GM04504 (cell line): ENCODE measurements around the gene SLC16A4.

ENCODE experiments used
- DNase-seq: peaks from one replicate; pipeline ENCODE4 v3.0.0-alpha.2; 2012; ENCODE audit warnings: low read depth

SLC16A4 gene

DNA sequence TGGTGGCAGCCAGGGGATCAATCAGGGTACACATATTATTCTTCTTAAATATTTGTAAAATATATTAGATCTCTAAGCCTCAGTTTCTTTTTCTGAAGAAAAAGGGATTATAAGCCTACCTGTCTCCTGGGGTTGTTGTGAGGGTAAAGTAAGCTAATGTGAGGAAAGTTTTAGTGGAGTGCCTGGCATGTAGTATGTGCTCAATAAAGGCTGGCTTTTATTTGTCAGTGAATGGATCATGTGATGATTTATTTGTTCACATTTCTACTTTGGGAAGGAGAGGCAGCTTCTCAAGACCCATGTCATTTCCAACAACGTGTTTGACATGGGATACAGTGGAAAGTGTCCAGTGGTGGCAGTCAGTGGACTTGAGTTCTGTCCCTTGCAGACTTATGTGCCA, 64.0 kb downstream of the SLC16A4 start:
- no peak for DNase-seq

DNA sequence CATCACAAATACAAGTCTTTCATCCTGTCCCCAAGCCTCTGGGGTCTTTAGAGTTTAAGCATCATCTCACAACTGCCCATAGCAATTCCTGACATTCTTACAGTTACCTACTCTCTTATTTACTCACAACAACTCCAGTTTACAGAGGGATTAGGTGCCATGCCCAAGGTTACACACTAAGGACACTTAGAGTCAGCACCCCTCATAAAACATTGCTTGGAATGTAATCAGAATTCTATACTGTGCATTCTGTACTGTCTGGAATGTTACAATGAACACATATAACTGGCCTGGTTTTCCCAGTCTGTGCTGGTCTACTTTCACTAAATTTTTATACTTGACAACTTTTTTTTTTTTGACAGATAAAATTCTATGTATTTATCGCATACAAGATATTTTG, 66.2 kb downstream of the SLC16A4 start:
- DNase-seq, result no peak

DNA sequence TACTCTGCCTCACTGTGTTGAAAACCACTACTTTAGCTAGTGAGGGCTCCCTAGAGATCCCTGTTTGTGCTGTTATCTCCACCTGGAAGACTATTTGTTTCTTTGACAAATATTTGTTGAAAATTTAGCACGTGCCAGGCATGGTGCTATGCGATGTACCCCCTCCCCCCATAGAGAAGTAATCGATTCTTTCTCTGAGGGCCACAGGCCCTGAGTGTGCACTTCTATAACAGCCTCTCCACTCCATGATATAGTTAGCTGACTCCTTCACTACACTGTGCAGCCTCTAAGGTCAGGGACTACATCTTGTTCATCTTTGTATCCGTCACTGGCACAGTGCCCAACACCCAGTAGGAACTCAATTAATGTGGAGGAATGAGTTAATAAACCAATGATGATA, 69.0 kb downstream of the SLC16A4 start:
- no peak for DNase-seq

DNA sequence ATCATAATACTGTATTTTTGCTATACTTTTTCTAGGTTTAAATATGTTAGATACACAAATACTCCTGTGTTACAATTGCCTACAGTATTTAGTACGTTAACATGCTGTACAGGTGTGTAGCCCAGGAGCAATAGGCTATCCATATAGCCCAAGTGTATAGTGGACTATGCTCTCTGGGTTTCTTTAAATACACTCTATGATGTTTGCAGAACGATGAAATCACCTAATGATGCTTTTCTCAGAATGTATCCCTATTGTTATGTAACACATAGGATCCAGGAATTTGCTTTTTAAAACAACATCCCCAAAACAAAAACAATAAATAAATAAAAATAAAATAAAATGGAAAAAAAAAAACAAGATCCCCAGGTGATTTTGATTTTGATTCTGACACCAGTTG, 69.8 kb downstream of the SLC16A4 start:
- no peak for DNase-seq

DNA sequence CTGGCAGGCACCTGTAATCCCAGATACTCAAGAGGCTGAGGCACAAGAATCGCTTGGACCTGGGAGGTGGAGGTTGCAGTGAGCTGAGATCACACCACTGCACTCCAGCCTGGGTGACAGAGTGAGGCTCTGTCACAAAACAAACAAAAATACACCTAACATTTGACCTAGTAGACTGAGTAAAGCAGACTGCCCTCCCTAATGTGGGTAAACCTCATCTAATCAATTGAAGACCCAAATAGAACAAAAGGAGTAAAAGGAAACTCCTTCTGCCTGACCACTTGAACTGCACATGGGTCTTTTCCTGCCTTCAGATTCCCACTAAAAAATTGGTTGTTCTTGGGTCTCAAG, 70.7 kb downstream of the SLC16A4 start:
- no peak for DNase-seq

DNA sequence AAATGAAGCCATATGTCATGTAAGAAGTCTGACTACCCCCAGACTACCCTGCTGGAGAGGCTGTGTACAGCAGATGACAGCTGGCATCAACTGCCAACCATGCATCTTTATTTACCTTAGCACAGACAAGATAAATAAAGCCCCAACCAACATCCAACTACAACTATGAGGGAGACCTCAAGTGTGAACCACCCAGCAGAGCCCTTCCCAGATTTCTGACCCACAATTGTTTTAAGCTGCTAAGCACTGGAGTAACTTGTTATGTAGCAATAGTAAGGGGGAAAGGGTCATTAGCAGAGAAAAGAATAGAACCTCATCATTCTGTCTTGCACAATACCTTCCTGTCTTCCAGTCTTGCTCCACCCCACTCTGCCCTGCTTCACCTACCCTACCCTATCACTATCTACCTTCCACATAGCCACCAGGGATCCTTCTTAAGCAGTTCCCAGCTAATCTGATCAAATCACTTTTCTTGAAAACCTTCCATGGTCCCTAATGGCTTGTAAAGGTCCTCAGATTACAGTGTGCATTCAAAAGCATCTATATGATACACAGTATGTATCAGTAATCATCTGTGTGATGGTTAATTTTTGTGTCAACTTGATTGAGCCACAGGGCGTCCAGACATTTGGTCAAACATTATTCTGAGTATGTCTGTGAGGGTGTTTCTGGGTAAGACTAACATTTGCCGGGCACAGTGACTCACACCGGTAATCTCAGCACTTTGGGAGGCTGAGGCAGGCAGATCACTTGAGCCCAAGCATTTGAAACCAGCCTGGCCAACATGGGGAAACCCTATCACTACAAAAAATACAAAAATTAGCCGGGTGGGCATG, 71.3 kb downstream of the SLC16A4 start:
- no peak for DNase-seq

DNA sequence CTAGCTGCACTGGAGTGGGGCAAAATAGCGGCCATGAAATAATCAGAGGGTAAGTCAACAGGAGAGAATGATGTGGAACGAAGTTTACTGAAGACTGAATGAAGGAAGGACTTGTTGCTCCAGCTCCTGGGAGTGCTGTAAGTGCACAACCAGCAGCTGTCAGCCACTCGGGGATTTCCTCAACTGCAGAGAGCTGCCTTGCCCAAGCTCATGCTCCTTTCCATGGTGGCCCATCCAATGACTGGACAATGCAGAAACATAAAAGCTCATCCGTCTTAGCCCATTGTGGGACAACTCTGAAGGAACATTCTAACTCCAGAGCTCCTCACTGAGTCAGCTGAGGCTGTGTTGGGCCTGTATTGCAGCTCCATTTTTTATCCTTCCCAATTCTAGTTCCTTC, 72.8 kb downstream of the SLC16A4 start:
- no peak for DNase-seq

DNA sequence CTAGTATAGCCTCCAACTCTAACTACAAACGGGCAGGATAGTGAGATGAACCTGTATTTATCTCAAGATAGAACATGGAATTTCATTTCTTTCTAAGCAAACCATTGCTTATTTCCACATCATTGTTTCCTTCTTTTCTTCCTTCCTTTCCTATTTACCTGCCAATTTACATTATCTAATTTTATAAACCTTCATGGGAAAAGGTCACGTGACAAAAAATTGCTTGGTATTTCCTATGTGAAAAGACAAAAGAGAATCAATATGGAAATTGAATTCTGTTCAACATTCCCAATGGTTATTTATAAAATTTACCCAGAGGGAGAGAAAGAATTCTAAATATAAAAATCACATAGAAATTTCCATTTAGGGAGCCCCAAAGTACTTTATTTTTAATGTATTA, 74.1 kb downstream of the SLC16A4 start:
- DNase-seq, result no peak
